Activated naive CD8-positive, alpha-beta T cell (primary cell): ENCODE results near the gene PLXDC2.

Experiments used
- H3K27ac Mint-ChIP-seq: one replicate; pipeline ENCODE4 v1.8.0; 2021; ENCODE audit warnings: mixed read lengths
- H3K27me3 Mint-ChIP-seq: one replicate; pipeline ENCODE4 v1.8.0; 2021; ENCODE audit warnings: mixed read lengths
- H3K36me3 Mint-ChIP-seq: one replicate; pipeline ENCODE4 v1.8.0; 2021; ENCODE audit warnings: mixed read lengths
- H3K4me1 Mint-ChIP-seq: one replicate; pipeline ENCODE4 v1.8.0; 2021; ENCODE audit warnings: low read depth, mixed read lengths
- H3K4me3 Mint-ChIP-seq: one replicate; pipeline ENCODE4 v1.8.0; 2021; ENCODE audit warnings: mild to moderate bottlenecking, mixed read lengths
- H3K9me3 Mint-ChIP-seq: one replicate; pipeline ENCODE4 v1.8.0; 2021; ENCODE audit warnings: low read depth, mixed read lengths

PLXDC2 gene

GRCh38 chr10:20334559-20334958 lies 518.3 kb downstream of the PLXDC2 start:
- H3K27ac Mint-ChIP-seq: no peak overlapping the region
- no peaks in the 10 kb centered on the region for H3K36me3 Mint-ChIP-seq
- H3K4me3 Mint-ChIP-seq: no peak overlapping the region
- H3K27me3 Mint-ChIP-seq: no peaks in the 10 kb centered on the region
- H3K4me1 Mint-ChIP-seq: no peaks in the 10 kb centered on the region
- H3K9me3 Mint-ChIP-seq: peaks cover 8% of the 10 kb centered on the region
